HG02885 (cell line): ENCODE results near the gene ACACA.

Source experiments
- ATAC-seq: cut with Tn5 transposase; IDR thresholded peaks from one replicate; pipeline ENCODE4 v1.9.1; 2021; ENCODE audit warnings: mild to moderate bottlenecking; ENCODE audit not compliant: unreplicated experiment, poor library complexity

Gene ACACA

GRCh38 chr17:37299257-37299980, 107.2 kb downstream of the ACACA start:
- ATAC-seq: no peak

GRCh38 chr17:37295888-37296287, 110.7 kb downstream of the ACACA start:
- ATAC-seq: no peak

DNA sequence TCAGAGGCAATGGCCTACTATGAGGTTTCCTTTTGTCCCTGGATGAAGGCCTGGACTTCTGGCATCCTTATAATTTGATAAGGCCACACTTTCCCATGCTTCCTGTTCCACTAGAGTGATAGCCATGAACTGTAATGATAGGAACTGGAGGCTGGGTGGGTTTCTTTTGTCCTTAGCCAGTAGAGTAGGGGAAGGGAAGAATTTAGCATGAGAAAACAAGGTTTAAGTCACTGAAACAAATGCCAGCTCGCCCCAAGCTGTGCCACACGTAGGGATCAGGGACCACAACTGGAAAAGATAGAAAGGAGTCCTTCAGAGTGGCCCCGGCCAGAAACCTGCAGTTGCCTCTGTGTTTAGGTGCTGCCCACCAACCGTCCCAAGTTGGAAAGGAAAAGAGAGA, 111.7 kb downstream of the ACACA start:
- ATAC-seq: no peak

GRCh38 chr17:37293770-37294169, 112.9 kb downstream of the ACACA start:
- ATAC-seq: no peak

GRCh38 chr17:37292429-37293139, 114.1 kb downstream of the ACACA start:
- ATAC-seq: no peak

DNA sequence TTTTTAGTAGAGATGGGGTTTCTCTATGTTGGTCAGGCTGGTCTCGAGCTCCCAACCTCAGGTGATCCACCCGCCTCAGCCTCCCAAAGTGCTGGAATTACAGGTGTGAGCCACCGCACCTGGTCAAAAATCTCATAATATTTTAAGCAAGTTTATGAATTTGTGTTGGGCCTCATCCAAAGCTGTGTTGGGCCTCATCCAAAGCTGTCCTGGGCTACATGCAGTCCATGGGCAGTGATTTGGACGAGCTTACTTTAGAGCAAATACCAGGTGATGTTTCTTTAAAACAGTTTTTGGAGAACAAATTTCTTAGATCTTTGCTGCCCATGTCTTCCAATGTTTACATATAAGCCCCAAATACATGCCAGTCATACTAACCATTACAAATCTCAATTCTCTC, 115.3 kb downstream of the ACACA start:
- no peak for ATAC-seq

DNA sequence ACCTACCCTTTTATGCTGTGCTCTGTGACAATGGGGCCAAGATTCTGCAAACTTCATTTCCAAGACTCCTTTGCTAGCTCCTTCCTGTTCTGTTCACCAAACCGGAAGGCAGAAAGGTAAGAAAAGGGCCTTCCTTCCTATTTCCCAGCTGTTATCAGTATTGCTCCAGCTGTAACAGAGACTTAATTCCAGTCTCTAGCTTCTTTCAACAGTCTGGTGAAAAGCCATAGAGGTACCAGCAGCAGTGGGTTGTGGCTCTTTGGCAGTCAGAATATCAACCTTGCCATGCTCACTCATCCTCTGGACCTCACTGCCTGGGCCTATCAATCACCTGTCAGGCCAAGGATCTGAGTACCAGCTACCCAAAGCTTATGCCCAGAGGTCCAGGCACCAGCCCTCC, 120.2 kb downstream of the ACACA start:
- ATAC-seq: no peak

DNA sequence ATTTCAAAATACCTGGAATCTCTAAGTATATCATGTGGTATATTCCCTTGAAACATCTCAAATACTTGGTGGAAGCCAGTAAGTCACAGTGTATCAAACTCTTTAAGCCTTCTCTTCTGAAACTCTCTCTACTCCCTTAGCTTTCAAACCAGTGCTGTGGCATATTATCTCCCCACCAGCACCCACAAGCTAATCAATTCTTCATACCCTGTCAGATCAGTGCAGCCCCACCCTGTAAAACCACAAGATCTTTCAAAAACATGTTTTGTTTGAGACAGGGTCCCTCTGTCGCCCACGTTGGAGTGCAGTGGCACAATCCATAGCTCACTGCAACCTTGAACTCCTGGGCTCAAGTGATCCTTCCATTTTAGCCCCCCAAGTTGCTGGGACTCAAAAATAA, 122.4 kb downstream of the ACACA start:
- ATAC-seq: no peak

- ATAC-seq: no peak
Observed at GRCh38 chr17:37283414-37283961, 123.1 kb downstream of the ACACA start.

- no peak for ATAC-seq
Observed at GRCh38 chr17:37280841-37281240, 125.8 kb downstream of the ACACA start.

DNA sequence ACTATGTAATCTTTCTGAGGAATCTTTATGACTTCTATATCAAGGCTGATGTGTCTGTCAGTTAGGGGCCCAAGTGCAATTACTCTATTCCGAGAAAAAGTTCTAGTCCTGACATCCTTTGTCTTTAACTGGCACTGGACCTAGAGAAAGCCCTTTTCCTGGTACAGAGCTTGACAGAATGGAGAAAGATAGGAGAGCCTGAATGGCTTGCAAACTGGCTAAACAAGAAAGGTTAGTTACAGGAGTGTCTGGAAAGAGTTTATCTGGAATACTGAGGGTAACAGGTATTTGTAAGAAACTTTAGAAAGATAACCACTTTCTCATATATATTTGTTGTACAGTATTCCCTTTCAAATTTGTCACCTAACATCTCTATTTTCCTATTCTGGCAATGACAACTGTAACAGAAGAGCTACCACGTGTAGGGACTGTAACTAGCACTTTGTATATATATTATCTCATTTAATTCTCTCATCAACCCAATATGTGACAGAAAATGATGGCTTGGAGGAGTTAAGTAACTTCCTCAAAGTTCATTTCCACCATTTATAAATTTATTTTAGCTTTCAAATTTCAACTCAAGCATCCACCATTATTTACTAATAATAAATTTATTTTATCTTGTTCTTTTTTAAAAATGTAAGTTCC, 128.3 kb downstream of the ACACA start:
- no peak for ATAC-seq

DNA sequence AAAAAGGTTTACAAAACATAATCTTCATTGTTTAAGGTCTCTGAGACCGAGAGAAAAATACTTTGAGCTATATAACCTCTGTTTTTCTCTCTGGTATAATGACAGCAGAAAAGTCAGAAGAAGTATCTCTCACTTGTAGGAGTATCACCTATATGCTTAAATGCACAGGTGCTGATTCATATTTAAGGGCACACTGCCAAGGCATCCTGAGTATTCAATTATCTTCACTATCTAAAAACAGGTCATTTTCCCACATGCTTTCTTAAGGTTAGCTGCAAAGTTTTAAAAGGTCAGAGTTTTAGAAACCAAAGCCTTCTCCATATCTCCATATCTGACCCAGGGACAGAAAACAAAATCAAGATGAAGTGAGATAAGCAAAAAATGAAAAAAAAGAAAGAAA, 130.2 kb downstream of the ACACA start:
- no peak for ATAC-seq

- no peak for ATAC-seq
Observed at GRCh38 chr17:37274461-37274860, 132.2 kb downstream of the ACACA start.

DNA sequence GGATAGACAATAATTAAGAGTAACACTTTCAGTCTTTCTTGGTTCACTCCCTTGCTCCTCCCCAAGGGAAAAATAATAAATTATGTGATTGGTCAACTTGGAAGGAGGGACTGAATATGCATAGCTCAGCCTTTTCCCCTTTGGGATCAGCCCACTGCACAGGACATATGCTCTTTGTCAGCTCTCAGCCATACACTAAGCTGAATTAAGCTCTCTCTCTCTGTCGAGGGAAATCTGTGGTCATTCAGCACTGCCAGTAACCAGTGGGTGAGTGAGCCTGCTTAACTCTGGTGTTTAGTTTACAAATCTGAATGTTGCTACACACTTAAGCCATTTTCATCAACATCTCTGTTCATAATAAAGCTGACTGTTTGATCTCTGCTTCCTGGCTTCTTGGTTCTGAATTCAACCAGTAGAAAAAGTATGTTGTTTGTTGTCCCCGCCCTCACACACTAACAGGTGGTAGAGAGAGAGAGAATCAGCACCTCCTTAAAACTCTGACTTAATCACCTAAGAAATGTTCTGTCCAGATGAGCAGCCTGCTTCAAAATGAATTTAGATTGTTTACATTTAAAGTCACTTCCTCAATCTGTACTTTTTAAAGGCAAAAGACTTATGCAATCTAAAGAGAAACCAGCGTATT, 133.1 kb downstream of the ACACA start:
- ATAC-seq: no peak

DNA sequence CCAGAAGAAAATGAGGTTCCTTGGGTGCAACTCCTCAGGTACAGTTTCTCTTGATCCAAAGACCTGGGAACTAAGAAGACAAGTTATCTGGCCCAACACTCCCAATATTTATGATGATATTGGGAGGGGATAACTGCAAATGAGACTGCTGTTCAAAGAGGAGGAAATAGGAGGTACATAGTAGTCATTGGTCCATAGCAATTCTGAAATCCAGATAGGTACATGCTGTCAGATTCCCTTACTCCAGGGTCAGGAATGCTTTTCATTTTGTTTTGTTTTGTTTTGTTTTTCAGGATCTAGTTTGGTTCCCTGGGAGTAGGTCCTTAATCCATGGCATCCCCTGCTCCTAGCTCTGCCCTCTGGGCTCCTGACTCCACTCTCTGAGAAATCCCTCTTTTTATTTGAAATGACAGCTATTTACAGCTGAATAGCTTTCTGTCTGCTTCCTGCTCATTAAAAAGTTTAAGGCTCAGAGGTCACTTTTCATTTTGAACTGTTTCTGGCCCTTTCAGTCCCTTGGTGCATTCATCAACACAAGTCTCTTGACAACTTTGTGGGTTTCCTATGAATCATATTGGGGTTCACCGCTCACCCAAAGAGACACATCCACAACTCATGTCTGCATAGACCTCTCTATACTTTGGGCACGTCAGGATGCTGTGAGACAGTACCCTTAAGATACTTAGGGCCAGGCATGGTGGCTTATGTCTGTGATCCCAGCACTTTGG, 141.0 kb downstream of the ACACA start:
- no peak for ATAC-seq

GRCh38 chr17:37261286-37261685, 145.3 kb downstream of the ACACA start:
- ATAC-seq: no peak

DNA sequence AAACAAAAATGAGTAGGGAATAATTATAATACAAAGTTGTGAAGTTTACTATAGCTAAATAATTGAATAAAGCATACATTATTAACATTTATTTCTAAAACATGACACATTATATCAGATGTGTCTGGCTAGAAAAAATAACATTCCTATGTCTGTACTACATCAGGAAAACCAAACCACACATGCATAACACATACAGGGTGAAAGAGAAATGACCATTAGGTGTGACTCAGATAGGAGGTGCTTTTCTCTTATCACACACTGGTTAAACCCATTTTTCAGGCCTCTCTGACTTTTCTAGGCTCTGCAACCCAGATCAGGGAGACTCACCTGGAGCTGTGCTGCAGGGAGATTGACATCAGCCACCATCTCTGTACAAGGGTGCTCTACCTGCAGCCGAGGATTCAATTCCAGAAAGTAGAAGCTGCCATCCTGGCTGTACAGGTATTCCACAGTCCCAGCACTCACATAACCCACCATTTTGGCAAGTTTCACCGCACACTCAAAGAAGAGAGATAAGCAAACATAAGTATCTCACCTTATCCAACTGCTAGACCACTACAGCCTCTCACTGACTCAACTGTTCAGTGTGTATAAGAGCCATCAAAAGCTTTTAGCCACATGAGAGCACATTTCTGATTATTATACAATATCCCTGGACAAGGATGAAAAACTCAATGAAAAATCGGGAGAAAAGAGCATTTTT, 147.5 kb downstream of the ACACA start:
- ATAC-seq: no peak

DNA sequence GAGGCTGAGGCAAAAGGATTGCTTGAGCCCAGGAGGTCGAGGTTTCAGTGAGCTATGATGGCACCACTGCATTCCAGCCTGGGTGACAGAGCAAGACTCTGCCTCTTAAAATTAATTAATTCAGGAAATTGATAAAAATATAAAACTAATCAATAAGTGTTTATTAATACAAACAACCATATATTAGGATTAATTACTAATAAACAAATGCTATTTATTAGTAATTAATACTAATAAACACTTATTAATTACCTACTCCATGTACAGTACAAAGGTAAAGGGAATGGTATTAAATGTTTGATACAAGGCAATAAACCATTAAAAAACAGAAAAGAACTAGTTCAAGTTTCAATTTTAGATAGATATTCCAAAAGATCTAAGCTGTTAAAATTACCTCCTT, 150.0 kb downstream of the ACACA start:
- ATAC-seq: no peak

DNA sequence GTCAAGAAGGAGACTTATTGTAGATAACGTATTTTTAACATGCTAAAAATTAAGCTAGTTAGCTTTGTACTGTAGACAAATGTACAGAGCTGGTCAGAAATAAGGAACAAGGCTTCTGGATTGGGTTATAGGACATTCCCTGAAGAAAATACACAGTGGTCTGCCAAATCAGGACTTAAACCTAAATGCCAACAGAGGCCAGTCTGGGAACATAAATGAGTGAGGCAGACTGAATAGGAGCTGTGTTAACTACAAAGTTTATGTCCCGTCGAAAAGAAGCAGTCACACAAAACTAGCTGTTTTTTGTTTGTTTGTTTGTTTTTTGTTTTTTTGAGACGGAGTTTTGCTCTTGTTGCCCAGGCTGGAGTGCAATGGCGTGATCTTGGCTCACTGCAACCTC, 151.2 kb downstream of the ACACA start:
- no peak for ATAC-seq

GRCh38 chr17:37247825-37248224, 158.8 kb downstream of the ACACA start:
- ATAC-seq: no peak
